Caco-2 (cell line): ENCODE data around the gene SARS2. TPM values are rescaled to one million over a fixed set of nuclear protein-coding genes. Genes with fewer than 3 reads are reported as not detected.

ENCODE experiments used
- BruUV-seq: library from RNA; stranded (reverse); fragments of 400-500 nt; replicated peaks from 2 replicates; lab custom pipeline; 2021; lab: Mats Ljungman, UMichigan
- CTCF ChIA-PET: fragments of 300-600 bp; sonication (Branson Sonifier 250); formaldehyde crosslinking; loops from one replicate; lab custom pipeline; 2022; ENCODE audit warnings: antibody characterized with exemption; lab: Charles Lee
- POLR2A ChIA-PET: fragments of 300-600 bp; sonication (Branson Sonifier 250); formaldehyde crosslinking; loops from one replicate; lab custom pipeline; 2022; ENCODE audit warnings: antibody characterized with exemption; lab: Charles Lee
- DNase-seq, 2 experiments: peaks; one replicate each; pipeline versions ENCODE4 v3.0.0 to v3.0.0-alpha.2; 2020 to 2022
- H3K27me3 ChIP-seq: replicated peaks from 2 replicates; pipeline ENCODE4 v1.6.0; 2011; ENCODE audit warnings: low read length; ENCODE audit not compliant: control insufficient read depth, insufficient read depth
- H3K36me3 ChIP-seq: 2 replicates; pipeline ENCODE4 v1.5.1; 2011; ENCODE audit warnings: low read length; ENCODE audit not compliant: control insufficient read depth, insufficient read depth
- H3K4me1 ChIP-seq: fragments of 250-450 bp; sonication (Bioruptor Pico); 2 replicates; pipeline ENCODE4 v1.5.1; 2020; ENCODE audit warnings: mild to moderate bottlenecking
- H3K4me3 ChIP-seq: 2 replicates; pipeline ENCODE4 v1.5.1; 2011; ENCODE audit warnings: low read depth, mild to moderate bottlenecking, control low read depth, low read length
- H3K9me3 ChIP-seq: fragments of 250-450 bp; sonication (Bioruptor Pico); 2 replicates; pipeline ENCODE4 v1.5.1; 2020; ENCODE audit warnings: mild to moderate bottlenecking, moderate library complexity
- H3K27ac Mint-ChIP-seq: one replicate; pipeline ENCODE4 v1.8.0; 2022; ENCODE audit warnings: mixed read lengths; ENCODE audit not compliant: unreplicated experiment
- H3K27me3 Mint-ChIP-seq: one replicate; pipeline ENCODE4 v1.8.0; 2022; ENCODE audit warnings: mixed read lengths; ENCODE audit not compliant: insufficient read depth, unreplicated experiment
- H3K36me3 Mint-ChIP-seq: one replicate; pipeline ENCODE4 v1.8.0; 2022; ENCODE audit warnings: mild to moderate bottlenecking, mixed read lengths; ENCODE audit not compliant: insufficient read depth, unreplicated experiment
- H3K4me1 Mint-ChIP-seq: one replicate; pipeline ENCODE4 v1.8.0; 2022; ENCODE audit warnings: low read depth, mixed read lengths; ENCODE audit not compliant: unreplicated experiment
- H3K4me3 Mint-ChIP-seq: one replicate; pipeline ENCODE4 v1.8.0; 2022; ENCODE audit warnings: mild to moderate bottlenecking, moderate library complexity, mixed read lengths; ENCODE audit not compliant: unreplicated experiment
- H3K9me3 Mint-ChIP-seq: one replicate; pipeline ENCODE4 v1.8.0; 2022; ENCODE audit warnings: mixed read lengths; ENCODE audit not compliant: unreplicated experiment
- intact Hi-C: fragments of 100-400 bp; cut with micrococcal nuclease; formaldehyde crosslinking; loops from one replicate; pipeline ENCODE4 v1.10.0; 2022; ENCODE audit not compliant: unreplicated experiment
- total RNA-seq: library from RNA; stranded (reverse); gene quantifications from 2 replicates; pipeline ENCODE4 v1.2.3, GENCODE V29; 2022
- TF ChIP-seq, protein P1 (sequence below), 2 experiments: fragments of 200-600 bp in 1 of 2; IDR thresholded peaks; 1 replicate in 1 of 2; 2 replicates in 1 of 2; pipeline versions ENCODE4 v1.5.1 to v1.8.0; 2011 to 2022; ENCODE audit warnings: antibody characterized with exemption in 1 of 2, control low read depth in 1 of 2, inconsistent platforms in 1 of 2, low read depth in 1 of 2, low read length in 1 of 2, mild to moderate bottlenecking in 1 of 2, moderate library complexity in 1 of 2; ENCODE audit not compliant: insufficient read depth in 1 of 2, severe bottlenecking in 1 of 2, unreplicated experiment in 1 of 2

The SARS2 gene
- total RNA-seq, 1 experiment from 2014 or later, result 66.6 TPM

- ChIA-PET POLR2A (interaction anchor here (0.9 kb wide), 1 partner anchor 32 kb away, joined by 3 read pairs; no protein-coding TSS in a partner anchor), CTCF (interaction anchor here (0.7 kb wide), 1 partner anchor 16 kb away, joined by 3 read pairs; no protein-coding TSS in a partner anchor)
- no peak overlapping the region for H3K4me3 ChIP-seq
- Mint-ChIP-seq H3K27ac (no peak overlapping the region), H3K36me3 (peaks cover 10% of the 10 kb centered on the region), H3K4me3 (no peak overlapping the region), H3K27me3 (no peaks in the 10 kb centered on the region), H3K9me3 (no peaks in the 10 kb centered on the region), H3K4me1 (peaks cover 11% of the 10 kb centered on the region)
- intact Hi-C loops, result no loop called here
- H3K9me3 ChIP-seq, result no peaks in the 10 kb centered on the region
- H3K36me3 ChIP-seq, result peaks cover under 1% of the 10 kb centered on the region
- no peaks in the 10 kb centered on the region; the same call in 1 of the 2 replicates for H3K4me1 ChIP-seq
- no peak for DNase-seq
- no TSS peak for BruUV-seq
- TF ChIP-seq, protein P1, sequence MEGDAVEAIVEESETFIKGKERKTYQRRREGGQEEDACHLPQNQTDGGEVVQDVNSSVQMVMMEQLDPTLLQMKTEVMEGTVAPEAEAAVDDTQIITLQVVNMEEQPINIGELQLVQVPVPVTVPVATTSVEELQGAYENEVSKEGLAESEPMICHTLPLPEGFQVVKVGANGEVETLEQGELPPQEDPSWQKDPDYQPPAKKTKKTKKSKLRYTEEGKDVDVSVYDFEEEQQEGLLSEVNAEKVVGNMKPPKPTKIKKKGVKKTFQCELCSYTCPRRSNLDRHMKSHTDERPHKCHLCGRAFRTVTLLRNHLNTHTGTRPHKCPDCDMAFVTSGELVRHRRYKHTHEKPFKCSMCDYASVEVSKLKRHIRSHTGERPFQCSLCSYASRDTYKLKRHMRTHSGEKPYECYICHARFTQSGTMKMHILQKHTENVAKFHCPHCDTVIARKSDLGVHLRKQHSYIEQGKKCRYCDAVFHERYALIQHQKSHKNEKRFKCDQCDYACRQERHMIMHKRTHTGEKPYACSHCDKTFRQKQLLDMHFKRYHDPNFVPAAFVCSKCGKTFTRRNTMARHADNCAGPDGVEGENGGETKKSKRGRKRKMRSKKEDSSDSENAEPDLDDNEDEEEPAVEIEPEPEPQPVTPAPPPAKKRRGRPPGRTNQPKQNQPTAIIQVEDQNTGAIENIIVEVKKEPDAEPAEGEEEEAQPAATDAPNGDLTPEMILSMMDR (IDR thresholded peaks at IDR 0.05; ENCODE audit: insufficient read depth in 1 of 2, low read depth in 1 of 2, low read length in 1 of 2, severe bottlenecking in 1 of 2, unreplicated experiment in 1 of 2), result no peak
- H3K27me3 ChIP-seq, result no peaks in the 10 kb centered on the region
Measured at GRCh38 chr19:38959618-38960017, 29.1 kb upstream of the SARS2 start.

- Histone ChIP-seq H3K9me3 (no peaks in the 10 kb centered on the region), H3K27me3 (no peaks in the 10 kb centered on the region), H3K4me1 (peaks cover 4% of the 10 kb centered on the region; the same call in 1 of the 2 replicates), H3K36me3 (no peaks in the 10 kb centered on the region; the same call in none of the 2 replicates), H3K4me3 (no peak overlapping the region)
- H3K4me3 Mint-ChIP-seq, result no peak overlapping the region
- CTCF ChIA-PET, result interaction anchor here (0.7 kb wide), 1 partner anchor 18 kb away, joined by 3 read pairs; the partner anchor contains the start of gene FBXO17
- H3K27ac Mint-ChIP-seq, result no peak overlapping the region
- no peaks in the 10 kb centered on the region for H3K27me3 Mint-ChIP-seq
- intact Hi-C loops, result no loop called here
- peaks cover 19% of the 10 kb centered on the region for H3K4me1 Mint-ChIP-seq
- POLR2A ChIA-PET, result no interaction called here
- no TSS peak for BruUV-seq
- TF ChIP-seq, protein P1 (IDR thresholded peaks at IDR 0.05; ENCODE audit: insufficient read depth in 1 of 2, low read depth in 1 of 2, low read length in 1 of 2, severe bottlenecking in 1 of 2, unreplicated experiment in 1 of 2), result no peak
- no peak for DNase-seq
- H3K9me3 Mint-ChIP-seq, result no peaks in the 10 kb centered on the region
- peaks cover under 1% of the 10 kb centered on the region for H3K36me3 Mint-ChIP-seq
Measured at GRCh38 chr19:38958301-38958700, 27.7 kb upstream of the SARS2 start.

- H3K27ac Mint-ChIP-seq, result no peak overlapping the region
- Histone ChIP-seq H3K4me3 (no peak overlapping the region), H3K9me3 (no peaks in the 10 kb centered on the region), H3K4me1 (peaks cover 18% of the 10 kb centered on the region), H3K36me3 (no peaks in the 10 kb centered on the region; the same call in none of the 2 replicates), H3K27me3 (no peaks in the 10 kb centered on the region)
- TF ChIP-seq, protein P1 (IDR thresholded peaks at IDR 0.05; ENCODE audit: insufficient read depth in 1 of 2, low read depth in 1 of 2, low read length in 1 of 2, severe bottlenecking in 1 of 2, unreplicated experiment in 1 of 2), result no peak
- CTCF ChIA-PET, result interaction anchor here (0.7 kb wide), 2 partner anchors 26 to 252 kb away, joined by 3 read pairs; partner anchors contain the start of genes MRPS12 and SARS2
- no peak for DNase-seq
- POLR2A ChIA-PET, result no interaction called here
- peaks cover 20% of the 10 kb centered on the region for H3K36me3 Mint-ChIP-seq
- H3K27me3 Mint-ChIP-seq, result no peaks in the 10 kb centered on the region
- no TSS peak for BruUV-seq
- intact Hi-C loops, result no loop called here
- H3K4me1 Mint-ChIP-seq, result peaks cover 19% of the 10 kb centered on the region
- H3K9me3 Mint-ChIP-seq, result no peaks in the 10 kb centered on the region
- H3K4me3 Mint-ChIP-seq, result no peak overlapping the region
Measured at GRCh38 chr19:38956264-38956663, 25.7 kb upstream of the SARS2 start.
